T47D (cell line): ENCODE measurements around the gene GALNS.

ENCODE experiments used
- DNase-seq, 2 experiments: peaks; one replicate each; pipeline versions ENCODE4 v3.0.0 to v3.0.0-alpha.2; 2011 to 2012; ENCODE audit warnings: low read depth in 1 of 2, low spot score in 1 of 2
- JUND ChIP-seq: IDR thresholded peaks from 2 replicates; pipeline ENCODE4 v1.6.1; 2012; ENCODE audit warnings: low read depth
- in situ Hi-C: cut with HindIII; loops from 2 replicates; pipeline ENCODE4 v1.10.0; 2016; ENCODE audit warnings: low sequenced_read_pairs, low pct_unique_long_range_greater_than_20kb

Gene GALNS

GRCh38 chr16:88767546-88768070 is 89.1 kb downstream of the GALNS start:
- in situ Hi-C loops: no loop called here

GRCh38 chr16:88766975-88767374 is 89.8 kb downstream of the GALNS start:
- in situ Hi-C loops: no loop called here
- DNase-seq: no peak
- TF ChIP-seq JUND: no peak

More at GRCh38 chr16:88767546-88768070, 89.1 kb downstream of the GALNS start:
- DNase-seq: no peak
- TF ChIP-seq JUND: no peak

- in situ Hi-C loops: no loop called here
- TF ChIP-seq JUND: no peak; the same call in 1 of the 2 replicates
- peak; percentile 95 to 96 for DNase-seq
Observed at GRCh38 chr16:88764913-88765349, 91.8 kb downstream of the GALNS start.

GRCh38 chr16:88764080-88764479 is 92.7 kb downstream of the GALNS start:
- no peak for TF ChIP-seq JUND
- in situ Hi-C loops: no loop called here
- no peak for DNase-seq
